GM18861 (cell line): ENCODE measurements around the gene INTS11.
A peak's percentile ranks its signal among the peaks of the same experiment; 100 is the strongest.

Source experiments
- ATAC-seq: cut with Tn5 transposase; IDR thresholded peaks from one replicate; pipeline ENCODE4 v1.9.1; 2021; ENCODE audit not compliant: unreplicated experiment

Gene INTS11

DNA sequence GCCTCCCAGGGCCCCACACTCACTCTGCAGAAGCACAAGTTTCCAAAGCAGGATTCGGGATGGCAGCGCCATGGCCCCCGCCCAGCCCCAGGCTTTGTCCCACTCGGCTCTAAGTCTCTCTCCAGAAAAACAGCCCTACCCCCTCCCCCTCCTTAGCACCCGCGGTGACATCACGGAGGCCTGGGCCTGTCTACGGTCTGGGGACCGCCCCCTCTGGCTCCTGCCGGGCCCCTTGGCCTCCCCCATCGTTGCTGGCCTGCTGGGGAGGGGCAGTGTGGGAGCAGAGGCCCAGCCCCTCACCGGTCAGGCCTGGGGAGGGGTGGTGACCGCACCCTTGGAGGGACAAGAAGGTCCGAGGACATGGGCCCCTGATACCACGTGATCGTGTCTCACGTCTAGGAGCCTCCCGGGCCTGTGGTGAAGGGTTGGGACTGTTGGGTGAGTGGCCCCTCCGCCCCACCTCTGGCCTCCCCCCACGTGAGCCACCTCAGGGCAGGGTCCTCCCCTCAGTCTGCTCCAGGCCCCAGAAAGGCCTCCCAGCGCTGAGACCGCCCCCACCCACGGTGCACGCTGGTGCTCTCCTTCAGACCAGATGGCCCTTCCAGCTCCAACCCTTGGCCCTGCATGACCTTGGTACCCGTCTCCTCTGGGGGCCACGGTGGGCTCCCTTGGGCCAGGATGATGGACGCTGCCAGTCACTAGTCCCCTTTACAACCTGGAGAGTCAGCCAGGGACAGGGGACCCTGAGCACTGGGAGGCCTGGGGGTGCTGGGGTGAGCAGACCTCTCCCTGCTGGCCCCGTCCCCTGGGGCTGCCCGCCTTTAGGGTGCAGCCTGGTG lies 34.2 kb upstream of the INTS11 start, which contains the start of gene MXRA8:
MXRA8 (minus strand) TSS at position 123 of the 839 bp plus-strand sequence; CDS start at position 72, 51 bp downstream.
- ATAC-seq, result no peak

DNA sequence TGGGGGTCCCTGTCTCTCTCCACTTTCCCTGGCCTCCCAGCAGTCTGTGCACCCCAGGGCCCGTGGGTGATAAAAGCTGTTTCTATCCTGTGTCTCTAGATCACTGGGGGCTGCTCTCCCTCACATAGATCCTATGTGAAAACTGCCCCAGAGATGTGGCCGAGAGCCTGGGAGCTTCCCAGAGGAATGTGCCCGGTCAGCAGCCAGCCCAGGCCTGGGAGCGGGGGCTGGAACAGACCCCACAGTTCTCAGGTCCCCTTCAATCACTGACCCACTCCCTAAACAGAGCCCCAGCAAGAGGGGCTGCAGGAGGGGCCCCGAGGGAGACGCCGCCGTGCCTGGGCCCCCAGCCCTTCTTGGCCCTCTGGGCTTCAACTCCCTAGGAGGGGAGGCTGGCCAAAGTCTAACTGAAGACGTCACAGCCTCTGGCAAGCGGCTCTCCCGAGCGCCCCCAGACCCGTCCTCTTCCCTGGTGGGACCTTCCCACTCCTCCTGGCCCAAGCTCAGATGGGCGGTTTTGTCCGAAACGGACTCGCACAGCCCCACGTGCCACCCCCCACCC lies 33.5 kb upstream of the INTS11 start:
- ATAC-seq, result no peak

DNA sequence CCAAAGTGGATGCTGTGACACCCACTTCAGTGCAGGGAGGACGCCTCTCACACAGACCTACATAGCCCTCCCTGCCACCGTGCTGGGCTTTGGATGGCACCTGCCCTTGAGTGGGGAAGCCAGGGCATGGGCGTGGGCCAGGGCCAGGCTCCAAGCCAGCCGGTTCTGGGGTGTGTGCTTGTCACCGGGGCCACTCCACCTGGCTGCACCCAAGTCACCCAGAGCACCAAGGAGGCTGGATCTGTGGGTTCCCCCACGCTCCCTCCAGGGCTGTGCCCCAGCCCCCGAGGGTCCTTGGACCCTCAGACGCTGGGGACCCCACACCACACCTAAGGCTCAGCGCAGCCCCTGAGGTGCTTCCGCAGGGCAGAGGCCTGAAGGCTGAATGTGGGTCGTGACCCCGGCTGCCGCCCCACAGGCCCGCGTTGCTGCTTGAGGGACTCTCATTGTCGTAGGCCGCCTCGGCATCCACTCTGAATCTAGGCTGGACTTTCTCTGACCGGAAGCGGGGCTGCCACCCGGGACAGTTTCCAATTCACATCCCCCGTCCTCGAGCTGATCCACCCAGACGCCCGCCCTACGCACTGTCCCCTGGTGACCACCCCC lies 32.4 kb upstream of the INTS11 start:
- ATAC-seq, result no peak

DNA sequence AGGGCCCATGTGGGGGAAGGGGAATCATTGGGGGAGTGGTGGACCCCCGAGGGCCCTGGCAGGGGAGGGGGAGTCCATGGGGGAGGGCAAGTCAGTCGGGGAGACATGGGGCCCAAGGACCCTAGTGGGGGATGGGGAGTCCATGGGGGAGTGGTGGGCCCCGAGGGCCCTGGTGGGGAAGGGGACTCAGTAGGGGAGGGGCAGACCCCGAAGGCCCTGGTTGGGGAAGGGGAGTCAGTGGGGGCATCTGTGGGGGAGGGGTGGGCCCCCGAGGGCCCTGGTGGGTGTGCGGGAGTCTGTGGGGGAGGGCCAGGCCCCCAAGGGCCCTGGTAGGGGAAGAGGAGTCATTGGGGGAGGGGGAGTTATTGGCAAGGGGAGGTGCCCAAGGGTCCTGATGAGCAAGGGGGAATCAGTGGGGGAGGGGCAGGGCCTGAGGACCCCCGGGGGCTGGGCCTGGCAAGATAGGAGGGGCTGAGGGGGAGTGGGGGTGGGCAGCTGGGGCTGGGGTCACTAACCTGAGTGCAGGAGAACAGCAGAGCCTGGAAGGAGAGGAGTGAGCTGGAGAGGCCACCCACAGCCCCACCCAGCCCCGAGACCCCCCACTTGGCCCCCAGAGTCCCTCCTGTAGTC lies 31.8 kb upstream of the INTS11 start:
- no peak for ATAC-seq

DNA sequence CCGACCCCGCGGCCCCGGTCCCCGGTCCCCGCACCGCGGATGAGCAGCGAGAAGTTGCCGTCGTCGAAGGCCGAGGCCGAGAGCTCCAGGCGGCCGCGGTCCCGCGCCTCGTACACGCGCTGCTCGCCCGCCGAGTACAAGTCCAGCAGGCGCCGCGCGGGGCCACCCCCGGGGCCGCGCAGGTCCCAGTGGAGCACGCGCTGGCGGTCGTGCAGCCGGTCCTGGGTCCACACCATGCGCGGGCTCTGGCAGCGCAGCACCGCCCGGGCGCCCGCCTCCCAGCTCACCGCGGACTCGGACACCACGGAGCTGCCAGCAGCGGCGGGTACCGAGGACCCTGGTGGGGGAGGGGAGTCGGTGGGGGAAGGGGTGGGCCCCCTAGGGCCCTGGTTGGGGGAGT lies 31.0 kb upstream of the INTS11 start:
- ATAC-seq, result no peak

DNA sequence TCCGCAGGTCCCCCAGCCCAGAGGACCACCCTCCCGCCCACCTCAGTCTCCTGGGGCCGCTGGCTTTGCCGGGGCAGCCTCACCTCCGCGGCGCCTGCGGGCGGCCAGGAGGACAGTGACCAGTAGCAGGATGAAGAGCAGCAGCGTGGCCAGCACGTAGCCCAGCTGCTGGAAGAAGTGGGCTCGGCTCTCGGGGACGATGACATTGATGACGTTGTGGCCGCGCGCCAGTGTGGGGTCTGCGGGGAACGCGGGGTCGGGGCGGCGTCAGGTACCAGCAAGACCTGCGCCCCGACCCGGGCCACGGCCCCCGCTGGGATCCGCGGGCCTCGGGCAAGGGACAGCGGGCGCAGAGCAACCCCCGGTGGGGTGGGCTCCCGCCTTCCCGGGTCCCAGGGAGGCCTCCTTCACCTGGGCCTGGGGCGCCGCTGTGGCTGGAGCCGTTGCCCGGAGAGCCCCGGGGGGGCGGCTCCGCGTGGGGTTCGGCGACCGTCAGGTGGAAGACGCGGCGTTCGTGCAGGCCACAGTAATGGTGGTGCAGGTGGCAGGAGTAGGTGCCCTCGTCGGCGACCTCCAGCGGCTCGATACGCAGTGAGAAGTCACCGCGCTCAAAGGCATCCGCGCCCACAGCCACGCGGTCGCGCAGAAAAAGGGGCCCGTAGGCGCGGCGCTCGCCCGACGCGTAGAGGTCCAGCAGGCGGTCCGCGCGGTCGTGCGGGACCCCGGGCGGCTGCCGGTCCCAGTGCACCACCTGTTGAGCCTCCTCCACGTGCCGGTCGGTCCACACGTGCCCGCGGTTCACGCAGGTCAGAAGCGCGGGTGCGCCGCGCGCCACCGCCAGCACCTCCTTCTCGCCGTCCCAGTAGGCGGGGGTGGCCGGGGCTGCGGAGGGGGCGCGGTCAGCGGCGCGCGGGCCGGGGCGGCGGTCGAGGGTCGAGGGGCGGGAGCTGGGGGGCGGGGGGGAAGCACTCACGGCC lies 30.1 kb upstream of the INTS11 start:
- ATAC-seq, result no peak

DNA sequence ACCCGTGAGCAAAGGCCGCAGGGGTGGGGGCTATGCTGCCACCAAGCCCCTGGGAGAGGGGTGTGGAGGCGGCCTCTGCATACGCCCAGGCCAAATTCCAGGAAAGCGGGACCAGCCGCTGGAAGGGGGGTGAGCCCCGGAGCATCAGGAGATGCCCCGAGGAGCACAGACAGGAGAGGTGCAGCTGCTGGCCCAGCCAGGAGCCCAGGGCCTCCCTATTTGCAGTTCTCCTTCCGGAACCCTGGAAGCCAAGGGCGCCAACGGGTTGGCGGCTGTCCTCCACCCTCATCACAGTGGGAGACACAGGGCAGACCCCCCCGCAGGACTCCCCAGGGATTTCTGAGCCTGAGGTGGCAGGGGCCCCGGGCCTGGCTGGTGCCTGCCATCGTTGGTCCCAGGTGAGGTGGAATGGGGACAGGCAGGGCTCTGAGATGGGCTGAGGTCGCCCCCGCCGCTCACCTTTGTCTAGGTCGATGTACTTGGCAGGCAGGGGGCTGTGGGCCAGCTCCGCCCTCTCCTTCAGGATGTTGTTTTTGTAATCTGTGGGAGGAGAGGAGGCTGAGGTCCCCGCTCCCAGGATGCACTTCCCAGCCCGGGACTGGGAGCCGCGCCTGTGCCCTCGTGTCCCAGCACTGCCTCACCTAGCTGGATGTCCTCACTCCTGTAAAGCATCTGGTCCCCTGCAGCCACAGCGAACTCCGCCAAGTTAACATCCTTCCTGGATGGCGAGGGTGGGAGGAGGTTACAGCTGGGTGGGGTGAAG lies 29.1 kb upstream of the INTS11 start:
- no peak for ATAC-seq

DNA sequence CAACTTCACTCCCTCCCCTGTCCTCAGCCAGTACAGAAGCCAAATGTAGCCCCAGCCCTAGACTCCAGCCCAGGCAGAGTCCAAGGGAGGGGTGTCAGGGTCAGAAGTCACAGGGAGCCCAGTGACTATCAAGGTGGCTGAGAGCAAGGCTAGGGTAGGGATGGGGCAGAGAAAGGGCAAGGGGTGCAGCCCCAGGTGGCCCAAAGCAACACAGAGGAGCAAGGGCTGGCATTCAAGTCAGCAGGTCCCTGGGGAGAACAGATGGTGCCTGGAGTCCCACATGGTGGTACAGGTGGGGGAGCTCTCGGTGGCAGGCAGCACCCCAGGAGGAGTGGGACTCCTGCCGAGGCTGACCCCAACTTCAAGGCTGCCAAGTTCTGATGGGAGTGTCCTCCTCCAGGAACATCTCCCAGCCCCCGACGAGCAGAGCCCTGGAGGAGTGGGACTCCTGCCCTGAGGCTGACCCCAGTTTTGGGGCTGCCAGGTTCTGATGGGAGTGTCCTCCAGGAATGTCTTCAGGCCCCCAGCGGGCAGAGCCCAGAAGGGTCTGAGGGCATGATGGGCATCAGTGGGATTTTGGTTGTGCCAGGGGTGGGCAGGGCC lies 28.4 kb upstream of the INTS11 start:
- ATAC-seq, result no peak

DNA sequence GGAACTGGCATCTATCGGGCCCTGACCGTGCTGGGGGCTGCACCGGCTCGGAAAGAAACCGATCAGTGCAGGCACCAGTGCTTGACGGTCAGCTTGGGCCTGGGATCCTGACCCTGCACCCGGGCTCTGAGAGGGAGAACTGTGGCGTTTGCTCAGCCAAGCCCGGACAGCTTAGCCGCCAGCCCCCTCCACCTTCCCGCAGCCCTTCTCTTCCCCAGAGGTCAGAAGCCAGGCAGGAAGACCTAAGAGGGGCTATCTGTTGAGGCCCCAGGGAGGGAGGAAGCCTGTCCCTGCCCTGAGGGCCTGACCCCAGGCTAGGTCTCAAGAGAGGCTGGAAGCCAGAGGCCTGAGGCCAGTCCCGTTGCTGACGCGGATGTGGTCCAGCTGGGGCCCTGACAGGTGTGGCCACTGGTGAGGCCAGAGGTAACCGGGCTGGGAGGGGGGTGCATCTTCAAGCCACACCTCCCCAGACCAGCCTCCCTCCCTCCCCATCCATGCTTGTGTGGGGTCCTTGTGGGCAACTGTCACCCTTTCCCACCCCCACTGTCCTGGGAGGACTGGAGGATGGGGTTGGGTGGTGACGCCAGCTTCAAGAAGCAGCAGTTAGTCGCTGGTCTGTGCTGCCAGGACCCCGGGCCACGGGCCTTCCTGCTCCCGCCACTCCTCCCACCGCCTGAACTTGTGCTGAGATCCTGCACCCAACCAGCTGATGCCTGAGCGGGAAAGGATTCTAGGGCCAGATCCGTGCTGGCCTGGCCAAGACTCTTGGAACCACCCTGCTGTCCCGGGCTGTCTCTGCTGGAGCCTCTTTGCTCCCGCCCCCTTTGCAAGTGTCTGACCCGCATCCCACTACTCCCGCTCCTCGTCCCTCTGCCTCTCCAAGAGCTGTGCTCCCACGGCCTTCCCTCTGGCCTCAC lies 27.3 kb upstream of the INTS11 start:
- ATAC-seq, result no peak

DNA sequence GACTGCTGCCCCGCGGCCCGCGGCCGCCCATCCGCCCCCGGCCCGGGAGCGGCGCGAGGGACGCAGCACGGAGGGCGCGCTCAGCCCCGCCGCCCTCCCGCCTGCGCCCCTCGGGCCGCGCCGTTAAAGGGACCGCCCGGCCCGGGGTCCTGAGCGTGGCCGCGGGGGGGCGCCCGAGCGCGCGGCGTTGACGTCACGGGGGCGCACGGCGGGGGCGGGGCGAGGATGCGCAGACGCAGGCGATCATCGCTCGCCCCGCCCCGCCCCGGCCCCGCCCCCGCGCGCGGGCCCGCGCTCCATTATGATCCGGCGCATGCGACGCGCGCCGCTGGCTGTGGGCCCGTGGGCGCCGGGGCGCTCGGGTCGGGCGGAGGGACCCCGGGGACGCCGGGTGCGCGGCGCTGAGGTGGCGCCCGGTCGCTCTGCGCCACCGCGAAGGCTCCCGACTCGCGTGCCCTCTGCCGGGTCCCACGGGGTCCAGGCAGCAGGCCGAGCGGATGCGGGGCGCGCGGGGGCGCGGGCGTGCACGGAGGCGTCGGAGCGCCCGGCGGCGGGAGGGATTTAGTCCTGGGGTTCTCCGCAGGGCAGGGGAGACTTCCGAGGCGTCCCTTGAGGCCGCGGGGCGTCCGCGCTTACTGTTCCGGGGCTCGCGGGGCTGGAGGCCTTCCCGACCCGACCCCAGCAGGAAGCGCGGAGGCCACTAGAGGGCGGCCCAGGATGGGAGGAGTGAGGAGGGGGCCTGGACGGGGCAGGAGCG lies 25.0 kb upstream of the INTS11 start, which contains the start of gene DVL1:
DVL1 (minus strand) TSS at position 163 of the 757 bp plus-strand sequence. CDS start 353 bp downstream, outside the sequence.
- ATAC-seq, result peak; percentile 50

DNA sequence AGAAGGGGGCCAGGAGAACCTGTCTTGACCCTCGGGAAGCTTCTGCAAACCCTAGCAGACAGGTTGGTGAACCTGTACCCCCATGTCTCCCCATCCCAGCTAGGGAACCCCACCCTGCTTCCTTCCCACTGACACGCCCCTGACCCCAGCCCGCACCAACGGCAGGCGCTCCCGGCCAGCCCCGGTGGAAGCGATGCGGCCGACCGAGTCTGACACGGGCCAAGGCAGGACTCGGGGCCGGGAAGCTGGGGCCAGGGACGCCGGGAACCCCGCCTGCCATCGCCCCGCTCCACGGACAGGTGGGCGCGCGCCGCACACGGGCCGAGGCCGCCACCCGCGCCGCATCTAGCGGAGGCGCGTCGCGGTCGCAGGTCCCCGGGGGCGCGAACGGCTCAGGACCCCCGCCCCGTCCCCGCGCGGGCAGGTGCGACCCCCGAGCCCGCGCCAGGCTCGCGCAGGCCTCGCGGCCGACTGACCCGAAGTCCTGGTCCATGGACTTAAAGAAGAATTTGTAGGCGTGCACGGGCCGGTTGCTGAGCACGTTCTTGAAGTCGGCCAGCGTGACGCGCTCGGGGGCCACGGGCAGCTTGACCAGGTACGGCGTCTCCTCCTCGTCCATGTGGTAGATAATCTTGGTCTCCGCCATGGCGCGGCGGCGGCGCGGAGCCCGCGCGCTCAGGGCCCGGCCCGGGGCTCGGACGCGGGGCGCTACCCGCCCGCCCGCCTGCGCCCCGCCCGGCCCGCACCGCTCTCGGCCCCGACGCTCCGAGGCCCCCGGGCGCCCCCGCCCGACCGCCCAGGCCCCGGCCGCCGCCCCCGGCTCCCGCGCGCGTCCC lies 24.2 kb upstream of the INTS11 start:
- peak; percentile 2 for ATAC-seq

DNA sequence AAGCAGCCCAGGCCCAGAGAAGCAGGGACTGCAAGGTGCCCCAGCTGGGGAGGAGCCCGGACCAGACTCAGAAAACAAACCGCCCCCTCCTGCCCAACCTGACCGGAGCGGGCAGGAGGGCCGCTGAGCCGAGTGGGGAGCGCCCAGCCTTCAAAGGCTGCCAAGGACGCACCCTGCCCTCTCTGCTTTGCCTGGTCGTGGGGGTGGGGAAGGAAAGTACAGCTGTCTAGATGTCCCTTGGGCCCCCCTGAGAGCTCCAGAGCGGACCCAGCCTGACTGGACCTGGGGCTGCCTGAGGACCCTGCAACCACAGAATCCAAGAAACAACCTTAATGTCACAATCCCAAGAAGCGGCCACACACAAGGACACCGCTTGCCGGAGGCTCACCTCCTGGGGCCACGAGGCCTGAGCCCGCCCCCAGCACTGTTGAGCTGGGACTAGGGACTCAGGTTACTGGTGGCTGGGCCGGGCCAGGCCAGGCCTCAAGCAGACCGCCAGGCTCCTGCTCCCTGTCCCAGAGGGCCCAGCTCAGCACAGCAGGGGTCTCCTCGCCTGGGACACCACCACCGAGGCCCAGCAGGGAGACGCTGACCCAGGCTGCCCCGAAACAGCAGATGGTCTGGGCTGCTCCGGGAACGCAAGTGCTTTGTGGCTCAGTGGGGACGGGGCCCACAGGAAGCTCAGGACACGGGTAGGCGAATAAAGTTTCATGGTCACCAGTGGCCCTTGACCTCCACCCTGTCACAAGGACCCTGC lies 23.4 kb upstream of the INTS11 start:
- no peak for ATAC-seq

DNA sequence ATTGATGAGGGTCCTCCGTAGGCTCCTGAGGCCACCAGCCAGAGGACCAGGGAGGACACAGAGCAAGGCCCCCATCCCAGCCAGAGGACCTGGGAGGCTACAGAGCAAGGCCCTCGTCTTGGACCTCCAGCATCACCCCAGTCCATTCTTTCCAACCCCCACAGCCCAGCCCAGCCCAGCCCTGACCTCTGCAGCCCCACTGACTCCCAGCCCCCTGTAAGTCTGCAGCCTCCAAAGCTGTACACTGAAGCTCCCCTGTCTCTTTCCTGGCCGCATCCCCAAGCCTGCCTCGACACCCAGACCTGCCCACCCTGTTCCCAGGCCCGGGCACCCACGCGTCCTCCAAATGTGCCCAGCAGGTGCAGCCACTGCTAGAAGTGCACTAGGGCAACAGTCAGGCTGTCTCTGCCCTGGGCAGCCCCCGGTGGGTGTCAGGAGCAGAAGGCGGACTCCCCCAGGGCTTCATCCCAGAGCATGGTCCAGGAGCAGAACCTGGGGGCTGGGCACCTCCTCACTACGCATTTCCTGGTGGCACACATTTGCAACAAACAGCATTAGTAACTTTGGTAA lies 22.7 kb upstream of the INTS11 start:
- no peak for ATAC-seq

DNA sequence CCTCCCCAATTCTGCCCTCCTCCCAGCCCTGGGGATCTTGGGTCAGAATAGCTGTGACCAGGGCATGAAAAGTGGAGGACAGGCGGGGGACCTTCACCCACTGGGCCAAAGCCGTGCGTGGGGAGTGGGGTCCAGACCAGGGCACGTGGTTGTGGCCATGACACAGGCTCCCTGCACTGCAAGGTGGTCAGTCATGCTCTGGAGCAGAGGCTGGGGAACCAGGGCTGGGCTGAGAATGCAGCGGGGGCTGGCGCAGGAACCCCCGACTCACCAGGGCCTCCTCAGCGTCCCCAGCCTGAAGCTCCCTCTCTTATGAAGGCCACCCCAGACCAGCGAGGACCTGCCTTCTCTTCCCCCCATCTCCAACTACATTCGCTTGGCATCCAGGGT lies 22.0 kb upstream of the INTS11 start:
- no peak for ATAC-seq

DNA sequence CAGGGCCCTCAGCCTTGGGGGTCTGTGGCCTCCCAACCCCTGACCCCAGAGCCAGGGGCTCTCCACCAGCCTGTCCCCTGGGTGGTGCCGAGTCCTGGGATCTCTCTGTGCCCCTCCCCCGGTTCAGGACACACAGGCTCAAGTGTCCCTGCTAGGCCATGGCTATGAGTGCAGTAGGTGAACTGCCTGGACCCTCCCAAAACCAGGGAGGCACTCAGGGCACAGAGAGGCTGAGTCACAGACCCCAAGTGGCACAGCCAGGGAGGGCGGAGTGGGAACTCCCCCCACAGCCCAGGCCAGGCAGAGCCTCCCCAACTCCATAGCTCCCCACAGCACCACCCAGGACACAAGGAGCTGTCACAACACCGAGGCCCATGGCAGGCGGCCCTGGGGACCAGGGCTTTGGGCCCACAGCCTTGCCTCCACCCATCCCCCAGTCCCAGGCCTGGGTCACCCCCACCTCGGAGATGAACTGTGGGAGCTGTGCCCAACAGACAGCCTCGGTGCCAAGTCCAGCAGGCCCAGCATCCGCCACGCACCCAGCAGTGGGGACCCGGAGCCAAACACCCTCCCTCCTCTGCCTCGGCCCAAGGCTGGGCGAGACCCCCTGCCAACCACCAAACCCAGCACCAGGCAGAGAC lies 21.5 kb upstream of the INTS11 start:
- ATAC-seq, result no peak
